Spleen (tissue), 7 donors: Measurements from ENCODE around the gene TOR3A.

Experiments
- CTCF ChIP-seq, 11 experiments: fragments of 200-600 bp in 7 of 11; fragments of 450-650 bp in 4 of 11; sonication (generic) in 4 of 11; IDR thresholded peaks in 8 of 11; conservative IDR thresholded peaks in 3 of 11; 1 replicate in 7 of 11; 2 replicates in 4 of 11; pipeline versions ENCODE4 v1.4.0 to v1.8.0; 2016 to 2021; ENCODE audit warnings: antibody characterized with exemption in 11 of 11, inconsistent platforms in 4 of 11, mild to moderate bottlenecking in 1 of 11
- POLR2A ChIP-seq, 3 donors: fragments of 450-650 bp; IDR thresholded peaks; one replicate each; pipeline ENCODE4 v1.5.1; 2017; ENCODE audit warnings: antibody characterized with exemption in 3 of 3, mild to moderate bottlenecking in 1 of 3
- POLR2AphosphoS5 ChIP-seq, 3 donors: sonication (generic); formaldehyde crosslinking; IDR thresholded peaks; one replicate each; pipeline ENCODE4 v1.5.1; 2017; ENCODE audit warnings: antibody characterized with exemption in 3 of 3
- donor health status: DM: no; HTN: no; CAD: no; lungs with moderate emphysema.
- donor health status: DM: no; HTN: no; CAD: no.
- donor health status: DM: no; HTN: no; CAD: no.

- TF ChIP-seq CTCF (IDR thresholded peaks at IDR 0.05 in 8 of 11, conservative IDR thresholded peaks at IDR 0.05 in 3 of 11): no peak
- TF ChIP-seq POLR2A (IDR thresholded peaks at IDR 0.05): no peak
- no peak for TF ChIP-seq POLR2AphosphoS5 (IDR thresholded peaks at IDR 0.05)
Measured at GRCh38 chr1:179036844-179037465, 44.9 kb upstream of the TOR3A start.
